T47D (cell line): Measurements from ENCODE around the gene BCL2.

Experiments used
- DNase-seq, 2 experiments: peaks; one replicate each; pipeline versions ENCODE4 v3.0.0 to v3.0.0-alpha.2; 2011 to 2012; ENCODE audit warnings: low read depth in 1 of 2, low spot score in 1 of 2
- JUND ChIP-seq: IDR thresholded peaks from 2 replicates; pipeline ENCODE4 v1.6.1; 2012; ENCODE audit warnings: low read depth
- in situ Hi-C: cut with HindIII; loops from 2 replicates; pipeline ENCODE4 v1.10.0; 2016; ENCODE audit warnings: low sequenced_read_pairs, low pct_unique_long_range_greater_than_20kb

The BCL2 gene

DNA sequence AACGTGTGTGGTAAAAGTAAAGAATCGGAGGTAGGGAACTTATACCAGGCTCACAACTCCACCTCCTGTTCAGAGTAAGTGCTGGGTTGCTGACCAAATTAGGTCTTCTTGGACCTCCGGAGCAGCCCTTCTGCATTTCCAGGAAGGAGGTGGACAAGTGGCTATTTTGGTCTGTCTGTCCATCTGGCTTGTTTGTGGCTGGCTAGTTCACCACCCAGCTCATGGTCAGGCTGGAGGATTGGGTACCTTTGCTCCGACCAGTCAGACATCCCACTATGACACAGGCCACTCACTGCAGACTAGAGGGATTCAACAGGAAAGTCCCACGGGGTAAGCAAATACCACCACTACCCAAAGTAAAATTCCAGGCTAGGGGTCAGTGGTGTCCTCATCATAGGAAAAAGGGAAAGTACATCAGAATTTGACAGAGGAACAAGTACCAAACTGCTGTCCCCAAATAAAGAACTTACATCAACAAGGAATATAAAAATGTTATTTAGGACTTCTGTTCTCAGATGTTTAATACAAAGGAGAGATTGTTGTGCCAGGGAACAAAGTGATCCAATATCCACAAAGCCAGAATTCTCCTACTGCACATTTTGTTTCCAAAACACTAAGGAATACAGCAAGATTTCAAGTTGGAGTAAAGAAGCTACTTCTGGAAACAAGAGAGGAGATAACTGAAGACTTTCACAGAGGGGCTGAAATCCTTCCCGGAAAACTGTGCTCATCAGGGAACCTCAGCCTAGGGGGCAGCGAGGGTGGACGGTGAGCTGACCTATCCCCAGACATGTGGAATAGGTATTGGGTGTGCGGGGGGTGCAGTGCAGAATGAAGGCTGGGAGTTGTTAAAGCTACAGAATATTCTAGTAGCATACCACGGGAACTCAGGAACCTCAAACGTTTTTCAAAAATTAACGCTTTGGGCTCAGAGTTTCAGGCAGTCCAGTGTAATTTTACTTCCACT lies 56.9 kb downstream of the BCL2 start:
- no peak for DNase-seq
- in situ Hi-C loops = no loop called here
- no peak for TF ChIP-seq JUND

DNA sequence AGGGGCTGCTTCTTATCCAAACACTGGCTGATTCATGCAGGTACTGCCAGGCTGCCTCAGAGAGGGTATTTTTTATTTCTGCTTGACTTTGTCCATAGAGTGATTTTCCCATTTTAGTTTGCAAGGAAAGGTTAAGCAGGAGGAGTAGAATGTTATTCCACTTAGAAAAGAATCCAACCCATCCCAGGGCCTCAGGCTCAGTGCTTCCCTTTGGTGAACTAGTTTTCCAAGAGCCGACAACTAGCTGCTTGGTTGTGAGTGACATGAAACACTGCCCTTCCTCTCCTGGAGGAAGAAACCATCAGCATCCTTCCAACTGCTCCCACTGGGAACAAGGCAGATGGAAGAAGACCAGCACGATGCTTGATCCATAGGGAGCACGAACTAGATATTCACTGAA lies 58.5 kb downstream of the BCL2 start:
- DNase-seq = no peak
- no peak for TF ChIP-seq JUND
- in situ Hi-C loops = no loop called here

DNA sequence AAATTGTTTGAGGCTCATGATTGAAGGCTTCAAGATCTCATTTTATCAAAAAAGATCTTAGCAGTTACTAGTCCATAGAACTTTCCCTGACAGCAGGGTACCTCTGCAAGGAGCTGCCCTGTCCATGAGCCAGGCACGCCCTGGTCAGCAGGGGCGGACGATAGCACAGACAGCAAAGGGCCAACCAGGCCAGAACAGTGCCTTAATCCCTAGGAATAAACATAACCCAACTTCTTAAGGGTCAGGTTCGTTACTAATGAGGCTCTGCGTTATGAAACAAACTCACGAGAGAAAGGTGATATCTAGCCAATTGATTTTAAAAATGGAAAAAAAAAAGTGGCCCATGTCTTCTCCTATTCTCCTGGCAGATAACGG lies 59.2 kb downstream of the BCL2 start:
- DNase-seq = no peak
- no peak for TF ChIP-seq JUND
- in situ Hi-C loops = no loop called here

DNA sequence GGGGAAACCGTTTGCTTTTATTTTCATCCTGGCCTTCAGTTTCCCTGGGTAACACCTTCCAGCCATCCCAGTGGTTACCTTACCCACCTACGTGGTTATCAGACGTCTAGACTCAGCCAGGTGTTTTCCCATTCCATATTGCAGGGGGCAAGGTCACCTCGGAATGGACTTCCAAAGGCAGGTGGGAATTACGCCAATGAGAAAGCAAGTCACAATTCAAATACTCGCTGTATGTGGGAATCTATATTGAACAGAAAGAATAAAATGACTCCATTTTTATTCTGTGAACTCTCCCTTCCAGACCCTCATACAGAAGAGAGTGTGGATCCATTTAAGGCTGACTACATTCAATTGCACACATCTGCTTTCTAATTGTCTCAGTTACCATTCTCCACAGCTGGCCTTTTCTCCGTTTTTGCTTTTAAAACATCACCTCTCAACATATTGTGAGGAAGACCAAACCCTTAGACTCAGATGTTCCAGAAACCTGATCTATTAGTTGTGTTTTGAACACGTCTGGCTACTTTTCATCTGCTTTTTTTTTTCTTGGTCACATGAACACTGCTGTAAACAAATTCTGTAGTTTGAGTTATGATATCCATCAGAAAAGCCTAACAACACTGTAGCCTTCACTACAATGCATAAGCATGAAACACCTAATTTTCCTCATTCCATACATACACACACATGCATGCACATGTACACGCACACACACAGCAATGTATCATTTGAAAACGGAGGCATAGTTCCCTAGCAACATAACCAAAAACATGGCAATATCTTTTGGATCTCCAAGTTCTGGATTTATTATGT lies 59.8 kb downstream of the BCL2 start:
- in situ Hi-C loops = no loop called here
- DNase-seq = no peak
- TF ChIP-seq JUND = no peak

DNA sequence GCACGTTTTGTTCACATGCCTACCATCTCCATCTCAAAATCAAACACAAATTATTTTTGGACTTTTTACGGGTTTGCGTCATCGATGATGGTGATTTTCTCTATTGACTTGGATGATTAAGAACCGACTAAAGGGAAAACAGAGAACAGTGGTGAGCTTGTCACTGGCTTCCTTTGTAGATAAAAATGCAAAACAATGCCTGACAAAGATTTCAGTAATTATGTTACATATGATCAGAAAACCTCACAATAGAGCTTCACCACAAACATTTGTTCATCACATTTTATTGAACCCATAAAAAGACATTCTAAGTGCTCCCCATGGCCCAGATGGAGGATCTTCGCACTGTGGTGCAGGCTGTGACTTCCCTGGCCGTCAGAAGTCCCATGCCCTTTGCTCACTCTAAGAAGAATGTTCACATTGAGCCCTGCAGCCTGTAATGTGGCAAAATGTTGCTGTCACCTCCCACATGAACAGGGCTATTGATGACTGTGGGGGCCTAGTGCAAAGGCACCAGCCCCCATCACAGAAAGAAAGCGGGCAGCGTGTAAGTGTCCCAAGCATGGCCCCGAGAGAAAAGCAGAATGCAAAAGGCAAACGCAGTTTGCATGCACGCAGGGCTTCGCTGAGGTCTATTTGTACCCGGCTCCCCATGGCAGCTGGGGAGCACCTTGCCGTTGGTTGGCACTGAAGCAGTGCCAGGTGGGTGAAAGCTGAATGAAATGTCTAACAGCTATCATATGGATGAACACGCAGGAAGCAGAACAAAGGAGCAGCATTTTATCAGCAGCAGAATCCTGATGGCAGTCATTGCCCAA lies 60.6 kb downstream of the BCL2 start:
- TF ChIP-seq JUND = no peak
- peak in 1 of 2 experiments; percentile 16 for DNase-seq
- in situ Hi-C loops = no loop called here

DNA sequence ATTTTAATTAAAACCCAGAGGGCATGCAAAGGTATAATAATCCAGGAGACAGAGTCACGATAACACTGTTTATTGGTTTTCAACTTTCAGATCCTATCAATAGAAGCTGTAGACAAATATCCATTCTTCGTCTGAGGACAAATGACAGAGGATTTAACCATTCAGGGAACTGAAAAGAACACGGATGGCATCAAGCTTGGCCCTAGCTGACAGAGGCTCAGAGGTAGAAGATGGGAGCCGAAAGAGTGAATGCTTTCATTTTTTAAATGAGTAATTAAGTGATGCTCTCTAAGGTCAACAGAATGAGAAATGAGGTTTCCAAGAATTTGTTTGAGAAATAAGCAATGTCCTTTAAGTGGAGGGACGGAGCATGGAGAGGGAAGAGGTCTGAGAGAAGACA lies 62.1 kb downstream of the BCL2 start:
- DNase-seq = peak in 1 of 2 experiments; percentile 44
- TF ChIP-seq JUND = peak; percentile 62; the same call in 1 of the 2 replicates
- in situ Hi-C loops = no loop called here

DNA sequence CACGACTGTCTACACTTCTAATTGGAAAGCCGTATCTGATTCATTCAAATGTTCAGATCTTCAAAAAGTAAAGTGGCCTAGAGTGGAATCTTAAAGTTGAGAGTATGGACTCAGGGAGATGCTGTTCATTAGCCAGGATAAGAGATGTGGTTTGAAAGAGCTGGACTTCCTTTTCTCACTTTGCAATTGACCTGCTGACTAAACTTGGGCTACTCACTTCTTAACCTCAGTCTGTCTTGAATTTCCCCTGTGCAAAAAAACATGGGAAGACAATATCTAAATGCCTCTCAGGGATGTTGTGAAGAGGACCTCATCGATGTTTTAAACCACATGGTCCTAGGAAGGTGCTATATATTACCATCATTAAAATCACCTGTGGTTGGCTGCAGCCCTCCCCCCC lies 64.1 kb downstream of the BCL2 start:
- in situ Hi-C loops = no loop called here
- TF ChIP-seq JUND = no peak
- no peak for DNase-seq

DNA sequence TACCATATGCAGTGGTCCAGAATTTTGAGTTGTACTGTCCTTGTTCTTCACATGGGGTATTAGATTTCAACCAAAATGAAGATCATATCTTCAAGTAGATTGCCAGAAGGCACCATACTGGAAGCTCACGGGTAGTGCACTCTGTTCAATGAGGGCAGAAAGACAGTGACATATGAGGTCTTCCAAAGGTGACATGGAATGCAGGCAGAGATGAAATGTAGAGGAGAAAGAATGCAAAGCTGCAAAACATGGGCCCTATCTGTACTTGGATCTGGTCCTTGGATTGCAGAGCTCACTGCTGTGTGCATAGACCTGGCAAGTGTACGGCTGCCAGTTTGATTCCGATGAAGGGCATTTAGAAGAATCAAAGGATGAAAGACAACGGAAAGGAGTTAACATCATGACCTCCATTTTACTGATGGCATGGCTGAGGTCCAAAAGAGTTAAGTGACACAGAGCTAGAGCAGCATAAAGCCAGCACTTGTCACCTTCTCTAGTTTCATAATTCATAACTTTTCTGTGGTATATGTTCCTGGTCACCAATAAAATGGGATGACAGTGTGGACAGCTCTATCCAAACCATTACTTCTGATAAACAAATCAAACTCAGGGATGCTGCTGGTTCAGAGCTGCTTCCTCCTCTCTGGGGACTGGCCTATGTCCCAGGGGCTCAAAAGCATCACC lies 64.7 kb downstream of the BCL2 start:
- no peak for DNase-seq
- in situ Hi-C loops = no loop called here
- no peak for TF ChIP-seq JUND

DNA sequence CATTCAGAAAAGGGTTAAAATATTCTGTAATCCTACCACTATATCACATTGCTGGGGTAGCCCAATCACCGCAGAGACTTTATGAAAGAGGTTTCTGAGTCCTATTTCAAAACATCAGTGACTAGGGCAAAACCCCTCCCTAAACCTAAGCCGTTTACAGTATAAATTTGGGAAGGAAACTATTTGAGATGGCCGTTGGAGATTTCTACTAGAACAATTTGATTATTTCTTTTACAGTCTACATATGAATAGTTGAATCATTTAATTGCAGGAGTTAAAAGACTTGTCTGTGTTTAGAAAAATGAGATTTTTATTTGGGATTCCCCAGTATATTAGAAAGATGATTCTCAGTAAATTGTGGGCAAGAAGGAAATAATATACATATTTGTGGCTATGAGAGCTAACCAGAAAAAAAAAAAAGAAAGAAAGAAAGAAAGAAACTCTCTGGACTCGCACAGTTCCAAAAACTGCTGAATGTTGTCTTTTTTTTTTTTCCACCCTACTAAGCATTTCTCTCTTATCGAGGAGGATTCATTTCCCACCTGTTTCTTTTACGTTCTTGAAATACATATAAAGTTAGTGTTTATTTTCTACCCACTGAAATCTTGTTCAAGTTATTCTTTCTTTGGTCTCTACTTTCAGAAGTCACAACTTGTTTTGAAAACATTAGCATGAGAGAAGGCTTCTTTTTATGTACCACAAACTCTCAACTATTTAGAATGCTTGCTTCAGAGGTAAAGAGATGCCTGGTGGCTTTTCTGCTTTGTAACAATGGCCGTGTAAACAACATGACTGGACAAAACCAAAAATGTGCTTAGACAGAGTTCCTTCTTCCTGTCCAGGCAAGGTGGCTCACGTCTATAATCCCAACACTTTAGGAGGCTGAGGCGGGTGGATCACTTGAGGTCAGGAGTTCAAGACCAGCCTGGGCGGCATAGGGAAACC lies 65.9 kb downstream of the BCL2 start:
- DNase-seq = no peak
- in situ Hi-C loops = no loop called here
- no peak for TF ChIP-seq JUND

DNA sequence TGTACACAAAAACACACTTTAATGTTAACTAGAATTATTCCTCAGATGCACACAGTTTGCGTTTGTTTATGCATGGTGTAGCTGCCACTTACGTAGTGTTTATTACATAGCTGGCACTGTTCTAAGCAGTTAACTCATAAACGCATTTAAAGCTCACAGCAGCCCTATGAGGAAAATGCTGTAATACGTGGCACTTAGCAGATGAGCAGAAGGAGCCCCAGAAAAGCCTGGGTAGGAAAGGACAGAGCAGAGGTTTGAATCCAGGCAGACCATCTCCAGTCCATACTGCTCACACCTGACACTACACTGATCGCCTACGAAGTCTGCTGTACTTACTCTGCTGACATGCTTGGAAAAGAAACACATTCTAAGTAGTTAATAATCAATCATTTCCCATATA lies 66.6 kb downstream of the BCL2 start:
- no peak for DNase-seq
- in situ Hi-C loops = no loop called here
- TF ChIP-seq JUND = no peak

DNA sequence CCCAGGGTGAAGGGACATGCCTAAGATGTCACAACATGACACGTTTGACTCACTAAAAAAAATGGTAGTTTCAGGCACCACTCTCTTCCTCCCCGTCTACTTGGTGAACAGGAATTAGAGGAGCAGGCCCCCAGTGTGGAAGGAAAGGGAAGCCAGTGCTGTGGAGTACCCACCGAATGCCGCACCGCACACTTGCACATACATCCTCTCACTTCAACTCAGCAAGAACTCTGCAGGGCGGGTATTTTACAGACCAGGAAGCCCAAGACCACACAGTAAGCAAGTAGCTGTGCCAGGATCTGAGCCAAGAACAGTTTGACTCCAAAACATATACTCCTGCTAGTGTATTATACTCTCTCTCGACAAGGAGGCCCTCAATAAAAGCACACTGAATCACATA lies 69.8 kb downstream of the BCL2 start:
- in situ Hi-C loops = no loop called here
- no peak for DNase-seq
- TF ChIP-seq JUND = no peak
